ENCODE data around the gene MEAF6. TPM values are rescaled to one million over a fixed set of nuclear protein-coding genes. Genes with fewer than 3 reads are reported as not detected.
A peak's percentile ranks its signal among the peaks of the same experiment; 100 is the strongest.

Gene MEAF6
- total and polyA plus RNA-seq, 2 donors (not counting 1 experiment from before 2014, with no cell fraction given), result 49.4 to 56.0 TPM

GRCh38 chr1:37487619-37487984 lies 27.0 kb downstream of the MEAF6 start:
- no peaks in the 10 kb centered on the region for H3K27me3 ChIP-seq (ENCODE audit: control insufficient read depth, insufficient read depth, low read length)
- no peaks in the 10 kb centered on the region for H4K20me1 ChIP-seq (ENCODE audit: control insufficient read depth, extremely low read depth, insufficient read depth, low read length)
- H3K27ac ChIP-seq (ENCODE audit: insufficient read depth, low read length), result no peak overlapping the region
- H3K4me1 ChIP-seq (ENCODE audit: control insufficient read depth, extremely low read depth, insufficient read depth, low read length), result peaks cover 16% of the 10 kb centered on the region
- no peak overlapping the region for H3K4me2 ChIP-seq (ENCODE audit: extremely low read depth, insufficient read depth, low read length)
- no peak for DNase-seq (ENCODE audit: low read depth in 2 of 2)
- H2AFZ ChIP-seq (ENCODE audit: low read length), result no peak overlapping the region
- H3K79me2 ChIP-seq (ENCODE audit: control insufficient read depth, insufficient read depth, low read length), result no peaks in the 10 kb centered on the region
- H3K9me3 ChIP-seq (ENCODE audit: control insufficient read depth, insufficient read depth, low read depth, low read length), result no peaks in the 10 kb centered on the region
- H3K9ac ChIP-seq (ENCODE audit: insufficient read depth, low read length), result no peak overlapping the region
- peaks cover 6% of the 10 kb centered on the region for H3K36me3 ChIP-seq (ENCODE audit: control insufficient read depth, insufficient read depth, low read length)
- no peak for TF ChIP-seq CTCF (conservative IDR thresholded peaks at IDR 0.05 in 1 of 2, IDR thresholded peaks at IDR 0.05 in 1 of 2; ENCODE audit: low read depth in 1 of 2, low read length in 2 of 2)
- TF ChIP-seq EZH2 (IDR thresholded peaks at IDR 0.05; ENCODE audit: low read length, missing control alignments), result no peak
- no peak overlapping the region for H3K4me3 ChIP-seq (replicated peaks in 1 of 4; ENCODE audit: control extremely low read depth in 1 of 4, insufficient read depth in 1 of 4, low read depth in 3 of 4, low read length in 4 of 4)

GRCh38 chr1:37486680-37487618 lies 27.6 kb downstream of the MEAF6 start:
- peak; percentile 59 to 92 for DNase-seq (ENCODE audit: low read depth in 2 of 2)
- Histone ChIP-seq H3K4me1 (ENCODE audit: control insufficient read depth, extremely low read depth, insufficient read depth, low read length) (peaks cover 16% of the 10 kb centered on the region), H3K27ac (ENCODE audit: insufficient read depth, low read length) (peak overlapping the region; percentile 55), H3K79me2 (ENCODE audit: control insufficient read depth, insufficient read depth, low read length) (no peaks in the 10 kb centered on the region), H3K4me2 (ENCODE audit: extremely low read depth, insufficient read depth, low read length) (no peak overlapping the region), H3K27me3 (ENCODE audit: control insufficient read depth, insufficient read depth, low read length) (no peaks in the 10 kb centered on the region), H3K9ac (ENCODE audit: insufficient read depth, low read length) (no peak overlapping the region), H3K4me3 (replicated peaks in 1 of 4; ENCODE audit: control extremely low read depth in 1 of 4, insufficient read depth in 1 of 4, low read depth in 3 of 4, low read length in 4 of 4) (no peak overlapping the region), H3K36me3 (ENCODE audit: control insufficient read depth, insufficient read depth, low read length) (peaks cover 11% of the 10 kb centered on the region), H4K20me1 (ENCODE audit: control insufficient read depth, extremely low read depth, insufficient read depth, low read length) (no peaks in the 10 kb centered on the region), H3K9me3 (ENCODE audit: control insufficient read depth, insufficient read depth, low read depth, low read length) (no peaks in the 10 kb centered on the region), H2AFZ (ENCODE audit: low read length) (no peak overlapping the region)
- TF ChIP-seq CTCF (conservative IDR thresholded peaks at IDR 0.05 in 1 of 2, IDR thresholded peaks at IDR 0.05 in 1 of 2; ENCODE audit: low read depth in 1 of 2, low read length in 2 of 2) (peak; percentile 97 to 99), EZH2 (IDR thresholded peaks at IDR 0.05; ENCODE audit: low read length, missing control alignments) (no peak)

GRCh38 chr1:37485902-37486679 lies 28.5 kb downstream of the MEAF6 start:
- peak overlapping the region; percentile 55 for H3K27ac ChIP-seq (ENCODE audit: insufficient read depth, low read length)
- peaks cover 16% of the 10 kb centered on the region for H3K4me1 ChIP-seq (ENCODE audit: control insufficient read depth, extremely low read depth, insufficient read depth, low read length)
- TF ChIP-seq CTCF (conservative IDR thresholded peaks at IDR 0.05 in 1 of 2, IDR thresholded peaks at IDR 0.05 in 1 of 2; ENCODE audit: low read depth in 1 of 2, low read length in 2 of 2), result no peak
- no peak for TF ChIP-seq EZH2 (IDR thresholded peaks at IDR 0.05; ENCODE audit: low read length, missing control alignments)
- DNase-seq (ENCODE audit: low read depth in 2 of 2), result peak in 1 of 2 donors; percentile 73
- H2AFZ ChIP-seq (ENCODE audit: low read length), result no peak overlapping the region
- H3K27me3 ChIP-seq (ENCODE audit: control insufficient read depth, insufficient read depth, low read length), result no peaks in the 10 kb centered on the region
- H4K20me1 ChIP-seq (ENCODE audit: control insufficient read depth, extremely low read depth, insufficient read depth, low read length), result no peaks in the 10 kb centered on the region
- peaks cover 19% of the 10 kb centered on the region for H3K36me3 ChIP-seq (ENCODE audit: control insufficient read depth, insufficient read depth, low read length)
- H3K9me3 ChIP-seq (ENCODE audit: control insufficient read depth, insufficient read depth, low read depth, low read length), result no peaks in the 10 kb centered on the region
- H3K4me2 ChIP-seq (ENCODE audit: extremely low read depth, insufficient read depth, low read length), result no peak overlapping the region
- peaks cover 3% of the 10 kb centered on the region for H3K79me2 ChIP-seq (ENCODE audit: control insufficient read depth, insufficient read depth, low read length)
- H3K9ac ChIP-seq (ENCODE audit: insufficient read depth, low read length), result no peak overlapping the region
- no peak overlapping the region for H3K4me3 ChIP-seq (replicated peaks in 1 of 4; ENCODE audit: control extremely low read depth in 1 of 4, insufficient read depth in 1 of 4, low read depth in 3 of 4, low read length in 4 of 4)

Data from fibroblast of lung (primary cell).